ENCODE measurements around the gene CLCN4.

The CLCN4 gene

GRCh38 chrX:10129229-10129628, 27.5 kb upstream of the CLCN4 start:
- H3K27ac ChIP-seq (ENCODE audit: low read depth, low read length): no peak overlapping the region
- no peaks in the 10 kb centered on the region for H3K27me3 ChIP-seq (ENCODE audit: control insufficient read depth, insufficient read depth, low read length)
- peaks cover 76% of the 10 kb centered on the region for H3K36me3 ChIP-seq (ENCODE audit: control insufficient read depth, insufficient read depth, low read length)
- peaks cover 69% of the 10 kb centered on the region for H3K9me3 ChIP-seq (ENCODE audit: control insufficient read depth, insufficient read depth, low read depth, low read length)
- peaks cover 9% of the 10 kb centered on the region; the same call in 1 of the 2 replicates for H3K4me1 ChIP-seq (ENCODE audit: control insufficient read depth, insufficient read depth, low read length)
- no peak overlapping the region for H3K9ac ChIP-seq (ENCODE audit: low read length)
- no peak overlapping the region for H3K4me3 ChIP-seq (ENCODE audit: low read depth, low read length)

DNA sequence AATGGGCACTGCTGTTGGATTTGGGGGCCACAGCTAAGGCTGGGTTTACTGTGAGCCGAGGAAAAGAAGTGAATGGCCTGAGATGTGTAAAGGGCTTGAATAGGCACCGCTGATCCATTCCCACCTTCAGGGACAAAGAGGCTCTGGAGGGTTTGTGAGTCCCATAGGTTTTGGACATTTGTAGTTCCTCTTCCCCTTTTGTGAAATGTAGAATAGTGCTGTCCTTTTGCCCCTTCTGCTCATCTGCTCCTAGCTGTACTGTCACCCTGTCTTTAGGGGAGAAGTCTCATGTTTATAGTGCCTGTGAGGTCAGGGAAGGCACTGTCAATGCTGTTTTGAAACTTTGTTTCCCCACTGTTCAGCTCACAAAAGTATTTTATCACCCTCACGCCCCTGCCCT, 26.4 kb upstream of the CLCN4 start:
- peaks cover 58% of the 10 kb centered on the region for H3K9me3 ChIP-seq (ENCODE audit: control insufficient read depth, insufficient read depth, low read depth, low read length)
- peaks cover 9% of the 10 kb centered on the region; the same call in 1 of the 2 replicates for H3K4me1 ChIP-seq (ENCODE audit: control insufficient read depth, insufficient read depth, low read length)
- H3K36me3 ChIP-seq (ENCODE audit: control insufficient read depth, insufficient read depth, low read length): peaks cover 71% of the 10 kb centered on the region
- H3K27ac ChIP-seq (ENCODE audit: low read depth, low read length): no peak overlapping the region
- H3K27me3 ChIP-seq (ENCODE audit: control insufficient read depth, insufficient read depth, low read length): no peaks in the 10 kb centered on the region
- no peak overlapping the region for H3K9ac ChIP-seq (ENCODE audit: low read length)
- H3K4me3 ChIP-seq (ENCODE audit: low read depth, low read length): no peak overlapping the region

DNA sequence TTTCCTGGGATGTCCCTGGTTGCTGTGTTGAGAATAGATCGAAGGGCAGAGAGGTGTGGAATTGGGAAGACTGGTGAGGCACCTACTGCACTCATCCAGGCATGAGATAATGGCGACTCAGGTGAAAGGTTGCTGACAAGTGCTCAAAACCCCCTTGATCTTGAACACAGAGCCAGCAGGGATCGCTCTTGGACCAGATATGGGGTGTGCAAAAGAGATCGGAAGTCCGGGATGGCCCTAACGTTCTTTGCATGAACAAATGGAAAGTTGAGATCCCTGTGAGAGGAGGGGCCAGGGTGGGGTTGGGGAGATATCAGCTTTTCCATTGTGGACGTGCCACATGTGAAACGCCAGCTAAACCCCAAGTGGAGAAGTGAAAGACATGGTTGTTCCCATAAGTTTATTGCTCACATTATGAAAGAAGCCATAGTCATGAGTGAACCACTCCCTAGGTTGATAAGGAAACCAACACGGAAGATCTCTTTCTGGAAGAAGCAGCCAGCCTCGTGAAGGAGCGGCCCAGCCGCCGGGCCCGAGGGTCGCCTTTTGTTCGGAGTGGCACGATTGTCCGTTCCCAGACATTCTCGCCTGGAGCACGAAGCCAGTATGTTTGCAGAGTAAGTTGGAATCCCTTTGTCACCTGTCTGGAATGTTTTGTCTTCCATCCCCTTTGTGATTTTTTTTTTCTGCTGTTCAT, 22.6 kb upstream of the CLCN4 start:
- peaks cover 63% of the 10 kb centered on the region for H3K36me3 ChIP-seq (ENCODE audit: control insufficient read depth, insufficient read depth, low read length)
- no peak overlapping the region for H3K27ac ChIP-seq (ENCODE audit: low read depth, low read length)
- no peaks in the 10 kb centered on the region for H3K27me3 ChIP-seq (ENCODE audit: control insufficient read depth, insufficient read depth, low read length)
- peaks cover 9% of the 10 kb centered on the region; the same call in 1 of the 2 replicates for H3K4me1 ChIP-seq (ENCODE audit: control insufficient read depth, insufficient read depth, low read length)
- H3K4me3 ChIP-seq (ENCODE audit: low read depth, low read length): no peak overlapping the region
- peaks cover 33% of the 10 kb centered on the region for H3K9me3 ChIP-seq (ENCODE audit: control insufficient read depth, insufficient read depth, low read depth, low read length)
- no peak overlapping the region for H3K9ac ChIP-seq (ENCODE audit: low read length)

DNA sequence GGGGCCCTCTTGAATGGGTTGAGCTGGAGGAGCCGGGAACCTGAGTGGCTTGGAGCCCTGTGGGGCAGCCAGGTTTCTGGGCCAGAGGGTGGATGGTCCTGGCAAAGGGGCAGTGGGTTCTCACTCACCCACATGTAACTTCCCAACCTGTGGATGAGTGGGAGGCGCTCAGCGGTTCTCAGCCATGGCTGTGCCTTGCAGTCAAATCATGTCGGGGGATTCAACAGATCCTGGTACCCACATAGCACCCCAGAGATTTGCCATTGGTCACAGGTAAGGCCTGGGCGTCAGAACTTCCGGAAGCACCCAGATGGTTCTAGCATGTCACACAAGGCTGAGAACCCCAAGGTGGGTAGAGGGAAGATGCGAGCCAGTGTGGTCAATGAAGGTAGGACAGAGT, 21.9 kb upstream of the CLCN4 start:
- Histone ChIP-seq H3K27me3 (ENCODE audit: control insufficient read depth, insufficient read depth, low read length) (no peaks in the 10 kb centered on the region), H3K4me3 (ENCODE audit: low read depth, low read length) (no peak overlapping the region), H3K9ac (ENCODE audit: low read length) (no peak overlapping the region), H3K9me3 (ENCODE audit: control insufficient read depth, insufficient read depth, low read depth, low read length) (peaks cover 26% of the 10 kb centered on the region), H3K4me1 (ENCODE audit: control insufficient read depth, insufficient read depth, low read length) (peaks cover 9% of the 10 kb centered on the region; the same call in 1 of the 2 replicates), H3K27ac (ENCODE audit: low read depth, low read length) (no peak overlapping the region), H3K36me3 (ENCODE audit: control insufficient read depth, insufficient read depth, low read length) (peaks cover 62% of the 10 kb centered on the region)

GRCh38 chrX:10135561-10136399, 21.0 kb upstream of the CLCN4 start:
- H3K27ac ChIP-seq (ENCODE audit: low read depth, low read length): no peak overlapping the region
- H3K36me3 ChIP-seq (ENCODE audit: control insufficient read depth, insufficient read depth, low read length): peaks cover 61% of the 10 kb centered on the region

GRCh38 chrX:10138726-10139125, 18.0 kb upstream of the CLCN4 start:
- Histone ChIP-seq H3K27me3 (ENCODE audit: control insufficient read depth, insufficient read depth, low read length) (no peaks in the 10 kb centered on the region), H3K36me3 (ENCODE audit: control insufficient read depth, insufficient read depth, low read length) (peaks cover 65% of the 10 kb centered on the region), H3K4me3 (ENCODE audit: low read depth, low read length) (no peak overlapping the region), H3K27ac (ENCODE audit: low read depth, low read length) (no peak overlapping the region), H3K9me3 (ENCODE audit: control insufficient read depth, insufficient read depth, low read depth, low read length) (peaks cover 3% of the 10 kb centered on the region), H3K4me1 (ENCODE audit: control insufficient read depth, insufficient read depth, low read length) (no peaks in the 10 kb centered on the region), H3K9ac (ENCODE audit: low read length) (no peak overlapping the region)

More at GRCh38 chrX:10135561-10136399, 21.0 kb upstream of the CLCN4 start:
- Histone ChIP-seq H3K9ac (ENCODE audit: low read length) (no peak overlapping the region), H3K9me3 (ENCODE audit: control insufficient read depth, insufficient read depth, low read depth, low read length) (peaks cover 18% of the 10 kb centered on the region), H3K4me1 (ENCODE audit: control insufficient read depth, insufficient read depth, low read length) (peaks cover 9% of the 10 kb centered on the region; the same call in 1 of the 2 replicates), H3K27me3 (ENCODE audit: control insufficient read depth, insufficient read depth, low read length) (no peaks in the 10 kb centered on the region), H3K4me3 (ENCODE audit: low read depth, low read length) (no peak overlapping the region)

- Histone ChIP-seq H3K4me3 (ENCODE audit: low read depth, low read length) (no peak overlapping the region), H3K27me3 (ENCODE audit: control insufficient read depth, insufficient read depth, low read length) (no peaks in the 10 kb centered on the region; the same call in 1 of the 2 replicates), H3K4me1 (ENCODE audit: control insufficient read depth, insufficient read depth, low read length) (no peaks in the 10 kb centered on the region), H3K36me3 (ENCODE audit: control insufficient read depth, insufficient read depth, low read length) (peaks cover 60% of the 10 kb centered on the region), H3K9ac (ENCODE audit: low read length) (no peak overlapping the region), H3K27ac (ENCODE audit: low read depth, low read length) (no peak overlapping the region), H3K9me3 (ENCODE audit: control insufficient read depth, insufficient read depth, low read depth, low read length) (no peaks in the 10 kb centered on the region)
Observed at GRCh38 chrX:10140264-10140663, 16.5 kb upstream of the CLCN4 start.

DNA sequence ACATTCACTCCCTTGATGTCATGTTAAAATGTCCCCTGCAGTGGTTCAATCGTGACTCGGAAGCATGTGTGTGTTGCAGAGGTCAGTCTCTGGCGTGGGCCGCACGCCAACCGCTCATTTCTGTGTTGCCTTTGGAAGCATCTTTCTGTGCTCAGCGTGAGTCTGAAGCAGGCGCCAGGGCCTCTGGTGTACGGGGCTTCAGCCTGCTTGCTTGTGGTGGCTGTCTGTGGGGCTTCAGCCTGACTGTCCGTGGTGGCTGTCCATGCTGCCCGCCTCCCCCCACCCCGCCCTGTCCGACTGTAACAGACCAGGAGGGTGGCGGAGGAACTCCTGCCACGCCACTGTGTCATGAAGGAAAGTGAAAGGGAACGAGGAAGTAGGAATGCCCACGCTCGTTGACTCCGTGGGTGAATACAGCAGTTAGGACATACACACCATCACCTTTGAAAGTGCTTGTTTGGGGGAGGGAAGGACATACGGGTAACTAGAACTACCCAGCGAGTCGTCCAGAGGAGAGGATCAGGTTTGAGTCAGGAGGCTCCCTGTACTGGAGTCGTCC, 14.7 kb upstream of the CLCN4 start:
- H3K9me3 ChIP-seq (ENCODE audit: control insufficient read depth, insufficient read depth, low read depth, low read length): no peaks in the 10 kb centered on the region
- H3K27ac ChIP-seq (ENCODE audit: low read depth, low read length): no peak overlapping the region
- H3K9ac ChIP-seq (ENCODE audit: low read length): no peak overlapping the region
- H3K27me3 ChIP-seq (ENCODE audit: control insufficient read depth, insufficient read depth, low read length): no peaks in the 10 kb centered on the region; the same call in 1 of the 2 replicates
- no peak overlapping the region for H3K4me3 ChIP-seq (ENCODE audit: low read depth, low read length)
- H3K4me1 ChIP-seq (ENCODE audit: control insufficient read depth, insufficient read depth, low read length): no peaks in the 10 kb centered on the region
- H3K36me3 ChIP-seq (ENCODE audit: control insufficient read depth, insufficient read depth, low read length): peaks cover 47% of the 10 kb centered on the region

DNA sequence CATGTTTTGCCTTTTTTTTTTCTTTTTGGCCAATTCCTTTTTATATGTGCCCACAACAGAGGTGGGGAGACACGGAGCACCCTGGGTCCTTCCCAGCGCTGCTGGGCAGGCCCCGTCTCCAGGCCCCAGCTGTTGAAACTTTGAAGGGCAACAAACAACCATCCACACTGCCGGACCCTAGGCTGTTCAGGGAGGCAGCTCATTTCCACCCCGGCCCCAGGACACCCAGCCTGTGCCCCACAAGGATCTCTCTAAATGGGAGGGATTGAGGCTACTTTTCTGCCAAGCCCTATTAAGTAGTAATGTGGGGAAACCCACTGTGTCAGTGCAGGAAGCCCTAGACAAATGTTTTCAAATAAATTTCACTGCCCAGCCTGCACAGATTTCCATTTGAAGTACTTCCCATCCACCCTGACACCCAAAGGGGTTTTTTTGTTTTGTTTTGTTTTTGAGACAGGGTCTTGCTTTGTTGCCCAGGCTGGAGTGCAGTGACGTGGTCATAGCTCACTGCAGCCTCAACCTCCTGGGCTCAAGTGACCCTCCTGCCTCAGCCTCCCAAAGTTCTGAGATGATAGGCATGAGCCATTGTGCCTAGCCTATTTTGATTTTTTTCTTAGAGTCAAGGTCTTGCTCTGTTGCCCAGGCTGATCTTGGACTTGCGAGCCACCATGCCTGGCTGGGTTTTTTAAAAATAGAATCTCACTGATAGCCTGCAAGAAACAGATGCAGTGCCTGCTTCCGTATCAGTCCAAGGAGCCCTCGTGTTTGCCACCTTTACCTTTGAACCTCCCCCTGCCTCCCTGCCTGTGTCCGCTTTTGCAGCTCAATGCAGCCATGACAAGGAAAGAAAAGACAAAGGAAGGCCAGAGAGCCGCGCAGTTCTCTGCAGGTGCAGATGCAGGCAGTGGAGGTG, 13.4 kb upstream of the CLCN4 start:
- H3K27ac ChIP-seq (ENCODE audit: low read depth, low read length): no peak overlapping the region
- no peaks in the 10 kb centered on the region; the same call in 1 of the 2 replicates for H3K27me3 ChIP-seq (ENCODE audit: control insufficient read depth, insufficient read depth, low read length)
- no peak overlapping the region for H3K9ac ChIP-seq (ENCODE audit: low read length)
- no peaks in the 10 kb centered on the region for H3K9me3 ChIP-seq (ENCODE audit: control insufficient read depth, insufficient read depth, low read depth, low read length)
- H3K4me3 ChIP-seq (ENCODE audit: low read depth, low read length): no peak overlapping the region
- H3K4me1 ChIP-seq (ENCODE audit: control insufficient read depth, insufficient read depth, low read length): no peaks in the 10 kb centered on the region
- H3K36me3 ChIP-seq (ENCODE audit: control insufficient read depth, insufficient read depth, low read length): peaks cover 43% of the 10 kb centered on the region

DNA sequence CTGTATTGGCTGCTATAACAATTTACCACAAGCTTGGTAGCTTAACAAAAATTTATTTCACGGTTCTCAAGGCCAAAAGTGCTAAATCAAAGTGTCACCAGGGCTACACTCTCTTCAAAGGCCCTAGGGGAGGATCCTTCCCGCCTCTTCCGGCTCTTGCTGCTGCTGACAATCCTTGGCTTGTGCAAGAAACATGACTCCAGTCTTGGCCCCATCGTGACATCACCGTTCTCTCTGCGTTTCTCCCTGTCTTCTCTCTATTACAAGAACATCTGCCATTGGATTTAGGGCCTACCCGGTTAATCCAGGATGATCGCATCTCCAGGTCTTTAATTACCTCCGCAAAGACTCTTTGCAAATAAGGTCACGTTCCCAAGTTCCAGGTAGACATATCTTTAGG, 10.4 kb upstream of the CLCN4 start:
- Histone ChIP-seq H3K27me3 (ENCODE audit: control insufficient read depth, insufficient read depth, low read length) (no peaks in the 10 kb centered on the region; the same call in 1 of the 2 replicates), H3K9ac (ENCODE audit: low read length) (no peak overlapping the region), H3K4me1 (ENCODE audit: control insufficient read depth, insufficient read depth, low read length) (no peaks in the 10 kb centered on the region), H3K4me3 (ENCODE audit: low read depth, low read length) (no peak overlapping the region), H3K36me3 (ENCODE audit: control insufficient read depth, insufficient read depth, low read length) (peaks cover 17% of the 10 kb centered on the region), H3K9me3 (ENCODE audit: control insufficient read depth, insufficient read depth, low read depth, low read length) (no peaks in the 10 kb centered on the region), H3K27ac (ENCODE audit: low read depth, low read length) (no peak overlapping the region)
